ENCODE results near the gene TNFSF13B. TPM values are rescaled to one million over a fixed set of nuclear protein-coding genes. Genes with fewer than 3 reads are reported as not detected.
"Not testable (repeated sequence)": the region's sequence is repeated elsewhere in the genome, so short reads cannot be mapped to it uniquely, and the experiment has no call there.

Gene TNFSF13B
- total and polyA plus RNA-seq, 2 donors (not counting 1 experiment from before 2014, with no cell fraction given), result 2.0 to 4.7 TPM

DNA sequence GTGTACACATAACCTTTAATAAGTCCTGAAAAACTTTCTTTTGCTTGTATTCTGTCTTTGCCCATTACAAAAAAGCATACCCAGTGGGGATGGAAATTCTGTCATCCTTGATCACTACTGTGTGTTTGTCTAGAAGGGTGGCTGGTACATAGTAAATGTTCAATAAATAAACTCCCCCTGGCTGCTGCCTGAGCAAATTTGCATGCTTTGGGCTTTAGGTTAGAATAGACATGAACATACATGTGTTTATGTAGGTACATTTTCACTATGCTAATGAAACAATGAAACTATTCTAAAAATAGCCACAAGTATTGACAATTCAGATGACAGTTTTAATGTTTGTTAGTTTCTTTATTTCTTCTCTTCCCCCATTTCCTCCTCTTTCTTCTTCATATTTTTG, 36.1 kb downstream of the TNFSF13B start:
- TF ChIP-seq EZH2 (IDR thresholded peaks at IDR 0.05; ENCODE audit: borderline replicate concordance, insufficient read depth, low read depth, low read length, poor library complexity, severe bottlenecking), result no peak
- no peak for TF ChIP-seq CTCF (IDR thresholded peaks at IDR 0.05)
- no peaks in the 10 kb centered on the region for H3K27me3 Mint-ChIP-seq

GRCh38 chr13:108306860-108307259, 37.3 kb downstream of the TNFSF13B start:
- Mint-ChIP-seq H3K27ac (no peak overlapping the region), H3K4me1 (no peaks in the 10 kb centered on the region), H3K9me3 (ENCODE audit: insufficient read depth) (peaks cover 4% of the 10 kb centered on the region), H3K4me3 (no peak overlapping the region), H3K27me3 (no peaks in the 10 kb centered on the region)
- H2AFZ ChIP-seq (ENCODE audit: insufficient read depth, low read depth, low read length, poor library complexity, severe bottlenecking), result no peak overlapping the region
- H3K36me3 ChIP-seq (replicated peaks in 1 of 2; ENCODE audit: control extremely low read depth in 1 of 2, control insufficient read depth in 1 of 2, extremely low read depth in 1 of 2, insufficient read depth in 2 of 2, low read length in 1 of 2), result peaks cover 0 to 2% of the 10 kb centered on the region in 2 experiments
- H3K27me3 ChIP-seq (replicated peaks in 1 of 4; ENCODE audit: control extremely low read depth in 1 of 4, control insufficient read depth in 3 of 4, insufficient read depth in 4 of 4, low read length in 3 of 4), result no peaks in the 10 kb centered on the region
- H3K4me2 ChIP-seq (replicated peaks; ENCODE audit: low read depth, low read length, poor library complexity, severe bottlenecking), result no peak overlapping the region
- intact Hi-C loops (cut with micrococcal nuclease), result no loop called here
- no peaks in the 10 kb centered on the region for H3K79me2 ChIP-seq (ENCODE audit: control insufficient read depth, insufficient read depth, low read length)
- no peak for ATAC-seq (ENCODE audit: low read depth)
- no peak overlapping the region for H3K4me3 ChIP-seq (ENCODE audit: control extremely low read depth in 1 of 5, extremely low read depth in 1 of 5, insufficient read depth in 1 of 5, low read depth in 2 of 5, low read length in 4 of 5)
- ChIA-PET POLR2A (no interaction called here), CTCF (interaction anchor here (0.9 kb wide), 1 partner anchor 23 kb away, joined by 3 read pairs; no protein-coding TSS in a partner anchor)
- H3K9ac ChIP-seq (ENCODE audit: low read length), result no peak overlapping the region
- H3K4me1 ChIP-seq (ENCODE audit: control insufficient read depth in 2 of 2, insufficient read depth in 2 of 2, low read length in 2 of 2), result no peaks in the 10 kb centered on the region
- TF ChIP-seq EZH2 (IDR thresholded peaks at IDR 0.05; ENCODE audit: borderline replicate concordance, insufficient read depth, low read depth, low read length, poor library complexity, severe bottlenecking) (no peak), CTCF (IDR thresholded peaks at IDR 0.05) (no peak)
- H3K27ac ChIP-seq (ENCODE audit: low read length in 2 of 2), result no peak overlapping the region
- no peaks in the 10 kb centered on the region for H3K9me3 ChIP-seq (ENCODE audit: control extremely low read depth in 1 of 3, control insufficient read depth in 2 of 3, insufficient read depth in 1 of 3, low read length in 2 of 3)
- no peaks in the 10 kb centered on the region for H4K20me1 ChIP-seq (ENCODE audit: control insufficient read depth, insufficient read depth, low read length, poor library complexity, severe bottlenecking)
- no peak for DNase-seq

More for the DNA sequence above, 36.1 kb downstream of the TNFSF13B start:
- intact Hi-C loops (cut with micrococcal nuclease), result no loop called here
- DNase-seq (no peak), ATAC-seq (ENCODE audit: low read depth) (no peak)
- Histone ChIP-seq H3K4me3 (ENCODE audit: control extremely low read depth in 1 of 5, extremely low read depth in 1 of 5, insufficient read depth in 1 of 5, low read depth in 2 of 5, low read length in 4 of 5) (no peak overlapping the region), H3K9me3 (ENCODE audit: control extremely low read depth in 1 of 3, control insufficient read depth in 2 of 3, insufficient read depth in 1 of 3, low read length in 2 of 3) (no peaks in the 10 kb centered on the region), H2AFZ (ENCODE audit: insufficient read depth, low read depth, low read length, poor library complexity, severe bottlenecking) (no peak overlapping the region), H3K79me2 (ENCODE audit: control insufficient read depth, insufficient read depth, low read length) (no peaks in the 10 kb centered on the region), H3K27me3 (replicated peaks in 1 of 4; ENCODE audit: control extremely low read depth in 1 of 4, control insufficient read depth in 3 of 4, insufficient read depth in 4 of 4, low read length in 3 of 4) (no peaks in the 10 kb centered on the region), H3K4me2 (replicated peaks; ENCODE audit: low read depth, low read length, poor library complexity, severe bottlenecking) (no peak overlapping the region), H3K36me3 (replicated peaks in 1 of 2; ENCODE audit: control extremely low read depth in 1 of 2, control insufficient read depth in 1 of 2, extremely low read depth in 1 of 2, insufficient read depth in 2 of 2, low read length in 1 of 2) (peaks cover 0 to 2% of the 10 kb centered on the region in 2 experiments), H4K20me1 (ENCODE audit: control insufficient read depth, insufficient read depth, low read length, poor library complexity, severe bottlenecking) (no peaks in the 10 kb centered on the region), H3K9ac (ENCODE audit: low read length) (no peak overlapping the region), H3K4me1 (ENCODE audit: control insufficient read depth in 2 of 2, insufficient read depth in 2 of 2, low read length in 2 of 2) (no peaks in the 10 kb centered on the region), H3K27ac (ENCODE audit: low read length in 2 of 2) (no peak overlapping the region)
- H3K4me3 Mint-ChIP-seq, result no peak overlapping the region
- H3K4me1 Mint-ChIP-seq, result no peaks in the 10 kb centered on the region
- POLR2A ChIA-PET, result no interaction called here
- CTCF ChIA-PET, result no interaction called here
- no peak overlapping the region for H3K27ac Mint-ChIP-seq
- H3K9me3 Mint-ChIP-seq (ENCODE audit: insufficient read depth), result peaks cover 4% of the 10 kb centered on the region

GRCh38 chr13:108311596-108311995, 42.1 kb downstream of the TNFSF13B start:
- ATAC-seq (ENCODE audit: low read depth); DNase-seq; H3K27ac Mint-ChIP-seq; POLR2A ChIA-PET; H3K79me2 ChIP-seq (ENCODE audit: control insufficient read depth, insufficient read depth, low read length); intact Hi-C loops (cut with micrococcal nuclease); H3K4me3 ChIP-seq (ENCODE audit: control extremely low read depth in 1 of 5, extremely low read depth in 1 of 5, insufficient read depth in 1 of 5, low read depth in 2 of 5, low read length in 4 of 5); H3K27me3 ChIP-seq (replicated peaks in 1 of 4; ENCODE audit: control extremely low read depth in 1 of 4, control insufficient read depth in 3 of 4, insufficient read depth in 4 of 4, low read length in 3 of 4); H2AFZ ChIP-seq (ENCODE audit: insufficient read depth, low read depth, low read length, poor library complexity, severe bottlenecking); H4K20me1 ChIP-seq (ENCODE audit: control insufficient read depth, insufficient read depth, low read length, poor library complexity, severe bottlenecking); H3K27me3 Mint-ChIP-seq; H3K9ac ChIP-seq (ENCODE audit: low read length); H3K4me3 Mint-ChIP-seq; H3K9me3 Mint-ChIP-seq (ENCODE audit: insufficient read depth); H3K27ac ChIP-seq (ENCODE audit: low read length in 2 of 2); CTCF ChIA-PET; H3K4me2 ChIP-seq (replicated peaks; ENCODE audit: low read depth, low read length, poor library complexity, severe bottlenecking); H3K9me3 ChIP-seq (ENCODE audit: control extremely low read depth in 1 of 3, control insufficient read depth in 2 of 3, insufficient read depth in 1 of 3, low read length in 2 of 3); H3K36me3 ChIP-seq (replicated peaks in 1 of 2; ENCODE audit: control extremely low read depth in 1 of 2, control insufficient read depth in 1 of 2, extremely low read depth in 1 of 2, insufficient read depth in 2 of 2, low read length in 1 of 2): not testable (repeated sequence)
- 96% methylated on average over 3 of the region's 4 CpGs for WGBS (ENCODE audit: insufficient coverage)
- H3K4me1 ChIP-seq (ENCODE audit: control insufficient read depth in 2 of 2, insufficient read depth in 2 of 2, low read length in 2 of 2), result peaks cover 10 to 16% of the 10 kb centered on the region in 2 donors
- H3K4me1 Mint-ChIP-seq, result peaks cover 13% of the 10 kb centered on the region
